GM21515 (cell line): ENCODE measurements around the gene MIER1.
"Not testable (repeated sequence)": the region's sequence is repeated elsewhere in the genome, so short reads cannot be mapped to it uniquely, and the experiment has no call there.

Experiments used
- ATAC-seq: cut with Tn5 transposase; IDR thresholded peaks from one replicate; pipeline ENCODE4 v1.9.1; 2021; ENCODE audit not compliant: unreplicated experiment

Gene MIER1

GRCh38 chr1:66924756-66925557, at the start of gene MIER1, which contains the start of gene DNAI4:
MIER1 (plus strand) TSS chr1:66924990; CDS start chr1:66925029, 39 bp downstream.
DNAI4 (minus strand) TSS chr1:66924856; CDS start chr1:66924831, 25 bp downstream.
- peak; percentile 95 for ATAC-seq

- no peak for ATAC-seq
These were observed 48.1 kb upstream of the MIER1 start for GRCh38 chr1:66876664-66877063.

- ATAC-seq: no peak
These were observed 35.8 kb upstream of the MIER1 start for GRCh38 chr1:66889030-66889429.

- ATAC-seq: no peak
These were observed 34.2 kb upstream of the MIER1 start for GRCh38 chr1:66890621-66891020.

GRCh38 chr1:66893712-66894111, 31.1 kb upstream of the MIER1 start:
- ATAC-seq: no peak

DNA sequence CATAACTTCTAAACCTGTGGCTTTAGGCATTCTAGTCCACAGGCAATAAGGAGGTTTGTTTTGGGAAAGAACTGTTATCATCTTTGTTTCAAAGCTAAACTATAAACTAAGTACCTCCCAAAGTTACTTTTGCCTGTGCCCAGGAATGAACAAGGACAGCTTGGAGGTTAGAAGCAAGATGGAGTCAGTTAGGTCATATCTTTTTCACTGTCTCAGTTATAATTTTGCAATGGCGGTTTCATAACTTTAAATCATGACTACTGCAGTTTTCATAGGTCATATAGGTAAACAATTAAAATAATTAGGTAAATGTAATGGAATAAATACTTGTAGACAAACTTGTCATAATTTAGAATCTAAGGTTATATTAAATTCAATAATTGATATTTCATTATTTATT, 9.6 kb upstream of the MIER1 start:
- not testable (repeated sequence) for ATAC-seq

- ATAC-seq: no peak
These were observed 8.5 kb upstream of the MIER1 start for GRCh38 chr1:66916320-66916719.

DNA sequence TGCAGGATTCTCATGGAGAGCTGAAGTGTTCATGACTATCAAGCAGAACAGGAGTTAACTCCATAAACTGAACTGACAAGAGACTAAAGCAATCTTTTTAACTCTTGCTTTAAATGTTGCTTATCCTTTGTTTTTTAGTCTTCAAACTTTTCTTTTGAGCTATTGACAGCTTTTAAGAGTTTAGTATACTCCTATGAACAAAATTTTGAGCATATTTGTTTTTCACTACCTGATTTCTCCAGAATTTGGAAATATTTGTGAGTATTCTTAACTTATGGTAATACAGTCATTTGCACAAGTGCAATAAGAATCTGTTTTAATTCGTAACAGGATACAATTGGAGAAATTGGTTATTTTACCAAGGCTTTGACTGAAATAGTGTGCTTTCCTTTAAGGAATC, 7.3 kb upstream of the MIER1 start:
- no peak for ATAC-seq

DNA sequence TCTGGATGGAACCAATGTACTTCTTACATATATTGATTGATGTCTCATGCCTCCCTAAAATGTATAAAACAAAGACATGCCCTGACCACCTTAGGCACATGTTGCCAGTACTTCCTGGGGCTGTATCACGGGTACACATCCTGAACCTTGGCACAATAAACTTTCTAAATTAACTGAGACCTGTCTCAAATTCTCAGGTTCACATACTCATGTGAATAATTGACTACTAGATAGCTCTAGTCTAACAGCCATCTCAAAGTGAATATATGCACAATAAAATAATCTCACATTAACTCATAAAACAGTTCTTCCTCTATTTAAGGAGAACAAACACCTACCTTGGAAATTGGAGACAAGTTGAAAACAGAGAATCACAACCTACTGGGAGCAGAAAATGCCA, 5.7 kb upstream of the MIER1 start:
- no peak for ATAC-seq

GRCh38 chr1:66919828-66920227, 5.0 kb upstream of the MIER1 start:
- ATAC-seq: no peak

GRCh38 chr1:66920543-66920942, 4.2 kb upstream of the MIER1 start:
- no peak for ATAC-seq

DNA sequence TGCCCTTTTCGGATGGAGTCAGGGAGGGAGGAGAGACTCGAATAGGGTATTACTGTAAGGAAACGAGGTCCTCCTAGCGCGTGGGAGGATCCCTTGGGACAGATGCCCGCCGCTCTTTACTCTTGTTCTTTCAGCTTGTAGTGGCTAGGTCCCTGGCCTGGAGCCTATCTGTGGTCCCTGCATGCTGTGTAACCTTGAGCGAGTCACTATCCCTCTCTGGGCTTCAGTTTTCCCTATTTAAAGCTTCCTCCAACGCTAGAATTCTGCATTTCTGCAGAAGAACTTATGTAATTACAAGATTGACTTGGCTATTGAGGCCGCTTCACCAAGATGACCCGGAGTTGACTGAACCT, 744 bp downstream of the MIER1 start:
- ATAC-seq: peak; percentile 0

- no peak for ATAC-seq
These were observed 1.2 kb downstream of the MIER1 start for GRCh38 chr1:66925944-66926343.

DNA sequence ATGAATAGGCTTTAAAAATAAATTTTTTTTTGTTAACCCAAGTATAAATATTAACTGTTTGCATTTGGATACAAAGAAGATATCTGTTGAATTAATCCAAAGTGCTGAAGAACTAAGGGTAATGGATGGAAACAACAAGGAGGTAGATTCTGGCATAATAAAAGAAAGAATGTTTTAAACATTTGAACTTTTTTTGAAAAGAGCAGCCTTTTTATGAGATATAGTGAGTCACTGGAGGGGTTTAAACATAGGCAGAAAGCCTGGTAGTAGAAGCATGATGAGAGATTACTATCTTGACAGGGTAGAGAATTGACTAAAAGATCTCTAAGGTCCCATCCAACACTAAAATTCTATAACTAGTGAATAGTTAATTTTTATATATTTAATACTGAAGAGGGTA, 2.7 kb downstream of the MIER1 start:
- no peak for ATAC-seq

GRCh38 chr1:66929146-66929688, 4.4 kb downstream of the MIER1 start:
- no peak for ATAC-seq

DNA sequence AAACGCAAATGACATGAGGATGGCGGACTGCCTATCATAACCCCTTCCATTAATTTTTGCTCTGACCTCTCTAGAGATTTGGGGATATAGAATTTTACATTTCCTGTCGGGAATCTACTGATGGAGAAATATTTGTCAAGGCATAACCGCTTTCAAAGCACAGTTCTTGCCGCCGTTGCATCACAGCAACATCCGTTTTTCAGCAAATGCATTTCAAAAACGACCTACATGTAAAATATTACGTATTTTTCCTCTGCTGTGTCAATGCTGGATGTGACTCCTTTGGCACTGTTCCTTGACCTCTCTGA, 4.9 kb downstream of the MIER1 start:
- ATAC-seq: no peak

GRCh38 chr1:66929999-66930822, 5.4 kb downstream of the MIER1 start:
- peak; percentile 71 for ATAC-seq

DNA sequence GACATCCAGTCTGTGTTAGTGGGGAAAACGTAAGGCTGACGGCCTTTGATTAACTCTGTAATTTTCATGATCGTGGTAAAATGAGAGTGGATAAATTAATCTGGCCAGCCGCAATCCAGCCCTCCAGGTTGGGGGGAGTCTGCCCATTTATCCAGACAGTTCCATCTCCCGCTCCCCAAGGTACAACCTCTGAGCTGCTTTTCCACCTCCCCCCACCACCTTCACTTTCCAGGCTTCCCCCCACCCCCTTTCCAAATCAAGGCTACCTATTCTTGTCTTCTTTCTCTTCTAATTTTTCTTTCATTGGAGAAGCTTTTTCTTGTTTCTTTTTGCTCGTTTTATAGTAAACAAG, 6.0 kb downstream of the MIER1 start:
- ATAC-seq: no peak

DNA sequence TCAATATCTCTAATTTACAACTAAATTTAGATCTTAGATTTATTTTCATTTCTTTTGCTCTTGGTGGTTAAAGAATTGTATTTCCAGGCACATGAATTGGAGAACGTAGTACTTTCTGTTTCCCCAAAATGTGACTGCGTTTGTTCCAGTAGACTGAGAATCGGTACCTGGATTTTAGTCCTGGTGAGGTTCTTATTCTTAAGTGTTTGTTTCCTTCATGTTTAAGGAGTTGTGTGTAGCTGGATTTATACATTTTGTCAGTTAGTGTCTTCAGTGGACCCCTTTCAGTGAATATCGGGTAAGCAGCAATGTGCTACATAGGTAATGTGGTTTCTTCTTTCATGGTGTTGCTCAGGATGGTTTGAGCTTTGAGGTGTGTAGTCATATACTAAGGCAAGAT, 6.8 kb downstream of the MIER1 start:
- no peak for ATAC-seq

GRCh38 chr1:66932291-66932690, 7.5 kb downstream of the MIER1 start:
- ATAC-seq: no peak

- no peak for ATAC-seq
These were observed 9.3 kb downstream of the MIER1 start for GRCh38 chr1:66933887-66934700.
